GM12875 (cell line): ENCODE data around the gene GSKIP.
A peak's percentile ranks its signal among the peaks of the same experiment; 100 is the strongest.

Experiments
- H3K4me3 ChIP-seq: one replicate; pipeline ENCODE4 v1.5.1; 2011; ENCODE audit warnings: low read depth, low read length, control low read depth
- CTCF ChIP-seq: IDR thresholded peaks from 2 replicates; pipeline ENCODE4 v1.5.1; 2011; ENCODE audit warnings: low read depth, mild to moderate bottlenecking, control low read depth, inconsistent platforms, low read length, moderate library complexity, borderline replicate concordance; ENCODE audit not compliant: insufficient read depth

GSKIP gene

GRCh38 chr14:96391293-96392118 lies 28.2 kb downstream of the GSKIP start:
- TF ChIP-seq CTCF, result no peak

GRCh38 chr14:96393071-96393691 lies 29.9 kb downstream of the GSKIP start:
- no peak for TF ChIP-seq CTCF
- no peak overlapping the region for H3K4me3 ChIP-seq

More at GRCh38 chr14:96391293-96392118, 28.2 kb downstream of the GSKIP start:
- H3K4me3 ChIP-seq, result peak overlapping the region; percentile 83

GRCh38 chr14:96394047-96394815 lies 30.9 kb downstream of the GSKIP start:
- no peak overlapping the region for H3K4me3 ChIP-seq
- no peak for TF ChIP-seq CTCF

GRCh38 chr14:96398432-96398831 lies 35.1 kb downstream of the GSKIP start:
- no peak for TF ChIP-seq CTCF
- no peak overlapping the region for H3K4me3 ChIP-seq

- H3K4me3 ChIP-seq, result no peak overlapping the region
- TF ChIP-seq CTCF, result no peak
These were observed 35.6 kb downstream of the GSKIP start for GRCh38 chr14:96398921-96399320.

GRCh38 chr14:96399405-96399804 lies 36.1 kb downstream of the GSKIP start:
- H3K4me3 ChIP-seq, result no peak overlapping the region
- TF ChIP-seq CTCF, result no peak
